Measurements from ENCODE around the gene SPEN. TPM values are rescaled to one million over a fixed set of nuclear protein-coding genes. Genes with fewer than 3 reads are reported as not detected.

Gene SPEN
- total and polyA plus RNA-seq, 2 of the 4 experiments (the other 2 are of a cell fraction): 7.6 to 15.8 TPM

DNA sequence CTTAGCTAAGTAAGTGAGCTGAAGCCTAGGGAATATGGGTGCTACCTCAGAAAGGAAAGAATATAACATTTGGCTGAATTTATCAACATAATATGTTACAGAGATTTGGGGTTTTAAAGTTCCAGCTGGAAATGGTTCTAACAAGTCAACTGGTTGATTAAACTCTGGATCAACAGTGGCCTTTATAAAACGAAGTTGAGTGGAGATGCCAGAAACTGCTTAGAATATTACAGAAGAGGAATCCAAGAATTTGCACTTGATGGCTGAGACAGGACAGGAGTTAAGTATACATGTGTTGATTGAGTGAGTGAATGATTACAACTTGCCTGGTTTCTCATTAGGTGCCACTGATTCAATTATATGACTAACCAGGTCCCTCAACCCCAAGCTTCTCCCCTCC is 135.8 kb downstream of the SPEN start:
- no peak overlapping the region for H2AK9ac ChIP-seq (replicated peaks; ENCODE audit: low read depth, low read length, poor library complexity)
- no peak overlapping the region for H3K18ac ChIP-seq (ENCODE audit: low read depth, low read length)
- H3K4me3 ChIP-seq (ENCODE audit: insufficient read depth, low read depth, low read length): no peak overlapping the region
- H4K91ac ChIP-seq (ENCODE audit: insufficient read depth, low read depth, low read length): no peak overlapping the region
- H3K23ac ChIP-seq (ENCODE audit: low read depth, low read length): no peak overlapping the region
- H2BK5ac ChIP-seq (ENCODE audit: low read depth, low read length, poor library complexity, severe bottlenecking): no peak overlapping the region
- DNase-seq: no peak
- no peak overlapping the region for H3K27ac ChIP-seq (ENCODE audit: insufficient read depth, low read length)
- no peak overlapping the region for H3K9ac ChIP-seq (ENCODE audit: low read depth, low read length)
- no peaks in the 10 kb centered on the region for H4K20me1 ChIP-seq (ENCODE audit: insufficient read depth, low read length)
- in situ Hi-C loops (cut with MboI; ENCODE audit: low sequenced_read_pairs): no loop called here
- no peaks in the 10 kb centered on the region for H3K9me1 ChIP-seq (ENCODE audit: insufficient read depth, low read length)
- no peaks in the 10 kb centered on the region for H3K27me3 ChIP-seq (ENCODE audit: control insufficient read depth, insufficient read depth, low read length)
- no peaks in the 10 kb centered on the region for H3K9me3 ChIP-seq (ENCODE audit: control insufficient read depth, insufficient read depth, low read length)
- 0 out of 3 replicates have a peak overlapping the region, but pooled peaks have one; percentile 35 for H2BK15ac ChIP-seq (ENCODE audit: low read depth, low read length)
- H3K4ac ChIP-seq (ENCODE audit: low read depth, low read length): no peak overlapping the region
- H2AK5ac ChIP-seq (ENCODE audit: low read depth, low read length): no peak overlapping the region
- no peak overlapping the region for H4K5ac ChIP-seq (ENCODE audit: low read depth, low read length)
- no peak overlapping the region for H2AFZ ChIP-seq (replicated peaks; ENCODE audit: low read length, poor library complexity)
- no peak overlapping the region for H3K56ac ChIP-seq (ENCODE audit: extremely low read depth, insufficient read depth, low read length)
- no CpG with 5 or more reads among the region's 1 CpG for WGBS, 2 experiments (ENCODE audit: extremely low coverage in 2 of 2, insufficient read length in 1 of 2)
- BruUV-seq (replicated peaks): no TSS peak
- CTCF ChIA-PET: no interaction called here
- H3K4me2 ChIP-seq (ENCODE audit: low read depth, low read length): no peak overlapping the region
- no peak overlapping the region for H4K8ac ChIP-seq (ENCODE audit: low read depth in 2 of 2, low read length in 2 of 2)
- H3K36me3 ChIP-seq (ENCODE audit: control insufficient read depth, insufficient read depth, low read length): no peaks in the 10 kb centered on the region
- POLR2A ChIA-PET (ENCODE audit: unreplicated experiment): no interaction called here
- no peak for ATAC-seq (ENCODE audit: low read depth)
- H2BK120ac ChIP-seq (ENCODE audit: low read depth, low read length): no peak overlapping the region
- no peaks in the 10 kb centered on the region for H3K79me1 ChIP-seq (ENCODE audit: low read depth in 1 of 2, low read length in 2 of 2)
- no peak overlapping the region for H2BK20ac ChIP-seq (ENCODE audit: low read depth, low read length)
- intact Hi-C loops (cut with micrococcal nuclease): no loop called here
- no peak for TF ChIP-seq FOS (IDR thresholded peaks at IDR 0.05; ENCODE audit: low read depth, low read length)
- no peak for TF ChIP-seq USF2 (IDR thresholded peaks at IDR 0.05; ENCODE audit: low read depth, low read length)
- no peak for TF ChIP-seq MAZ (IDR thresholded peaks at IDR 0.05; ENCODE audit: borderline replicate concordance, low read depth, low read length)
- TF ChIP-seq MAFK (IDR thresholded peaks at IDR 0.05; ENCODE audit: low read depth, low read length): no peak
- no peak for TF ChIP-seq NFE2L2 (IDR thresholded peaks at IDR 0.05; ENCODE audit: low read depth, low read length)
- TF ChIP-seq, protein P1, sequence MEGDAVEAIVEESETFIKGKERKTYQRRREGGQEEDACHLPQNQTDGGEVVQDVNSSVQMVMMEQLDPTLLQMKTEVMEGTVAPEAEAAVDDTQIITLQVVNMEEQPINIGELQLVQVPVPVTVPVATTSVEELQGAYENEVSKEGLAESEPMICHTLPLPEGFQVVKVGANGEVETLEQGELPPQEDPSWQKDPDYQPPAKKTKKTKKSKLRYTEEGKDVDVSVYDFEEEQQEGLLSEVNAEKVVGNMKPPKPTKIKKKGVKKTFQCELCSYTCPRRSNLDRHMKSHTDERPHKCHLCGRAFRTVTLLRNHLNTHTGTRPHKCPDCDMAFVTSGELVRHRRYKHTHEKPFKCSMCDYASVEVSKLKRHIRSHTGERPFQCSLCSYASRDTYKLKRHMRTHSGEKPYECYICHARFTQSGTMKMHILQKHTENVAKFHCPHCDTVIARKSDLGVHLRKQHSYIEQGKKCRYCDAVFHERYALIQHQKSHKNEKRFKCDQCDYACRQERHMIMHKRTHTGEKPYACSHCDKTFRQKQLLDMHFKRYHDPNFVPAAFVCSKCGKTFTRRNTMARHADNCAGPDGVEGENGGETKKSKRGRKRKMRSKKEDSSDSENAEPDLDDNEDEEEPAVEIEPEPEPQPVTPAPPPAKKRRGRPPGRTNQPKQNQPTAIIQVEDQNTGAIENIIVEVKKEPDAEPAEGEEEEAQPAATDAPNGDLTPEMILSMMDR (conservative IDR thresholded peaks at IDR 0.05; ENCODE audit: low read depth, low read length): no peak
- dilution Hi-C loops (cut with HindIII; ENCODE audit: low sequenced_read_pairs, unreplicated experiment): no loop called here
- H3K14ac ChIP-seq (replicated peaks; ENCODE audit: low read depth, low read length): no peak overlapping the region
- H3K4me1 ChIP-seq (ENCODE audit: control insufficient read depth, insufficient read depth, low read length): no peaks in the 10 kb centered on the region
